ENCODE results near the gene PHYH.

DNA sequence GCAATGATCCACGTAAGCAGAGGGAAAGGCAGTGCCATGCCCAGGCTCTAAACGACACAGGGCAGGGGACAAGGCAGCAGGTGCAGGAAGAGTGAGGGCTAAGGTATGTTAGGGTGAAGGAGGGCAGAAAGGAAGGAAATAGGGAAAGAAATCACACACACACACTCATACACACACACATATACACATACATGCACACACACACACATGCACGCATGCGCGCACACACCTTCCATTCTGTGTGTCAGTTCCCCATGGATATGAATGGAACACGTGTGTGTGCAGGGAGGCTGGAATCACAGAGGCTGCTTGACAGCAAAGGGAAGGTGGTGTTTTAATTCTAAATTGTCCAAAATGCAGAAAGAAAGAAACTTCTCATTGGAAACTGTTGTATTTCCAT is 6.2 kb upstream of the PHYH start:
- TF ChIP-seq POLR2A (IDR thresholded peaks at IDR 0.05; ENCODE audit: low read length) (no peak), GATA1 (IDR thresholded peaks at IDR 0.05; ENCODE audit: low read depth, low read length) (no peak)
